RWPE2 (cell line): ENCODE results near the gene NEDD4L.

Experiments
- ATAC-seq: fragments of 200-7000 bp; cut with Tn5 transposase; 3 replicates; pipeline ENCODE4 v1.9.1; 2021; ENCODE audit warnings: low read depth
- DNase-seq: peaks from one replicate; pipeline ENCODE4 v3.0.0-alpha.2; 2020; ENCODE audit warnings: low spot score
- H3K27ac ChIP-seq: fragments of 450-650 bp; 2 replicates; pipeline ENCODE4 v1.5.1; 2017; ENCODE audit warnings: mild to moderate bottlenecking; ENCODE audit not compliant: poor library complexity, severe bottlenecking
- H3K27me3 ChIP-seq: fragments of 250-450 bp; sonication (Bioruptor Pico); 2 replicates; pipeline ENCODE4 v1.5.1; 2021; ENCODE audit warnings: mild to moderate bottlenecking, moderate library complexity; ENCODE audit not compliant: insufficient read depth, poor library complexity, severe bottlenecking
- H3K36me3 ChIP-seq: fragments of 250-450 bp; sonication (Bioruptor Pico); 2 replicates; pipeline ENCODE4 v1.5.1; 2020; ENCODE audit warnings: low read depth, mild to moderate bottlenecking, moderate library complexity
- H3K4me1 ChIP-seq: fragments of 250-450 bp; sonication (Bioruptor Pico); 2 replicates; pipeline ENCODE4 v1.5.1; 2021; ENCODE audit warnings: mild to moderate bottlenecking, moderate library complexity; ENCODE audit not compliant: insufficient read depth, poor library complexity, severe bottlenecking
- H3K4me3 ChIP-seq: fragments of 250-450 bp; sonication (Bioruptor Pico); 2 replicates; pipeline ENCODE4 v1.5.1; 2021; ENCODE audit warnings: mild to moderate bottlenecking, moderate library complexity; ENCODE audit not compliant: severe bottlenecking
- H3K9me3 ChIP-seq: fragments of 250-450 bp; sonication (Bioruptor Pico); 2 replicates; pipeline ENCODE4 v1.5.1; 2021; ENCODE audit warnings: mild to moderate bottlenecking, moderate library complexity; ENCODE audit not compliant: severe bottlenecking
- TF ChIP-seq, protein P1 (sequence below): fragments of 450-650 bp; IDR thresholded peaks from one replicate; pipeline ENCODE4 v1.5.1; 2017; ENCODE audit warnings: mild to moderate bottlenecking, moderate library complexity; ENCODE audit not compliant: poor library complexity, severe bottlenecking

The NEDD4L gene

DNA sequence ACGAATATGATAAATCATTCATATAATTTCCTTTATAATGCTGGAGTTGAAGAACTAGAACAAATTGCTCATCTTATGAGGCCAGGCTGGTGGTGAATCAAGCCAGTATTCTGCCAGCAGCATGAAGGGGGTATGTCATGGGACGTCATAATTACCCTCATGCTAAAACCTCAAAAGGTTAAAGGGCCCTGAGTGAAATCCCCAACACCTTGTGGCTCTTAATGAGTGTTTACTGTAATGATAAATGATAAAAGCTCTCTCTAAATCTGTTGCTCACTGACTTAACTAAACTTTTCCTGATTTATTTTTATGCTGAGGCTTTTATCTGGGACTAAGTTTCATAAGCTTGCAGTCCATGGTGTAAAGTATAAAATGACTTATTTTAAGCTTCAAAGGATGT is 18.3 kb upstream of the NEDD4L start:
- Histone ChIP-seq H3K27me3 (no peaks in the 10 kb centered on the region), H3K4me3 (no peak overlapping the region), H3K4me1 (no peaks in the 10 kb centered on the region), H3K9me3 (no peaks in the 10 kb centered on the region), H3K27ac (no peak overlapping the region), H3K36me3 (no peaks in the 10 kb centered on the region)
- no peak for ATAC-seq
- no peak for DNase-seq
- TF ChIP-seq, protein P1, sequence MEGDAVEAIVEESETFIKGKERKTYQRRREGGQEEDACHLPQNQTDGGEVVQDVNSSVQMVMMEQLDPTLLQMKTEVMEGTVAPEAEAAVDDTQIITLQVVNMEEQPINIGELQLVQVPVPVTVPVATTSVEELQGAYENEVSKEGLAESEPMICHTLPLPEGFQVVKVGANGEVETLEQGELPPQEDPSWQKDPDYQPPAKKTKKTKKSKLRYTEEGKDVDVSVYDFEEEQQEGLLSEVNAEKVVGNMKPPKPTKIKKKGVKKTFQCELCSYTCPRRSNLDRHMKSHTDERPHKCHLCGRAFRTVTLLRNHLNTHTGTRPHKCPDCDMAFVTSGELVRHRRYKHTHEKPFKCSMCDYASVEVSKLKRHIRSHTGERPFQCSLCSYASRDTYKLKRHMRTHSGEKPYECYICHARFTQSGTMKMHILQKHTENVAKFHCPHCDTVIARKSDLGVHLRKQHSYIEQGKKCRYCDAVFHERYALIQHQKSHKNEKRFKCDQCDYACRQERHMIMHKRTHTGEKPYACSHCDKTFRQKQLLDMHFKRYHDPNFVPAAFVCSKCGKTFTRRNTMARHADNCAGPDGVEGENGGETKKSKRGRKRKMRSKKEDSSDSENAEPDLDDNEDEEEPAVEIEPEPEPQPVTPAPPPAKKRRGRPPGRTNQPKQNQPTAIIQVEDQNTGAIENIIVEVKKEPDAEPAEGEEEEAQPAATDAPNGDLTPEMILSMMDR, result no peak

DNA sequence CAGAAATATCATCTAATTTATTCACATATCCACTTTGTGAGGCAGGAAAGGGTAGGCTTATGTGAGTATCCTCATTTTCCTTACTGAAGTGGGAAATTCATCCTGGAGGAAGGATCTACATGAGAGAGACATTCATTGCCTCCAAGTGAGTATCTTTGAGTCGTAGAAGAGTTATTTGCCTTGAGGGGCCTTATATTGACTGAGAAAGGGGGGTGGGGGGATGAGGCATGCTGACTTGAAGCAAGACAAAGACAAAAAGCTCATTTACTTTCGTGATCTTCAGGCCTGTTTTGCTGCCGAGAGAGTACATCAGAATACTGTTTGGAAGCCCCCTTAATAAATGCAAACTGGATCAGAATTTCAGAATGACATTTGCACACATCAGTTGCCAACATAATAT is 17.6 kb upstream of the NEDD4L start:
- Histone ChIP-seq H3K27ac (no peak overlapping the region), H3K4me1 (no peaks in the 10 kb centered on the region), H3K27me3 (no peaks in the 10 kb centered on the region), H3K4me3 (no peak overlapping the region), H3K9me3 (no peaks in the 10 kb centered on the region), H3K36me3 (no peaks in the 10 kb centered on the region)
- DNase-seq (no peak), ATAC-seq (no peak)
- TF ChIP-seq, protein P1, result no peak

DNA sequence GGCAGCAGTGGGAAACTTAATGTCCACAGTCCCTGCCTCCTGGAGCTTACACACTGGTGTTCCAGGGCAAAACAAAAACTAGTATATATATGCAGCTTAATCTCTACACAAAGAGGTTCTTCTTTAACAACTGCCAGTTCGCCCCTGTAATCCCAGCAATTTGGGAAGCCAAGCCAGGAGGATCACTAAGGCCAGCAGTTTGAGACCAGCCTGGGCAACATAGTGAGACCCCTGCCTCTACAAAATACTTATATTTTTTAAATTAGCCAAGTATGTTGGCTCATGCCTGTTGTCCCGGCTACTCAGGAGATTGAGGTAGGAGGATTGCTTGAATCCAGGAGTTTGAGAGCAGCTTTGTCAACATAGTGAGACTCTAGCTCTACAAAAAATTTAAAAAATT is 17.2 kb upstream of the NEDD4L start:
- Histone ChIP-seq H3K4me1 (no peaks in the 10 kb centered on the region), H3K27me3 (no peaks in the 10 kb centered on the region), H3K36me3 (no peaks in the 10 kb centered on the region), H3K4me3 (no peak overlapping the region), H3K9me3 (no peaks in the 10 kb centered on the region), H3K27ac (no peak overlapping the region)
- TF ChIP-seq, protein P1, result no peak
- no peak for DNase-seq
- no peak for ATAC-seq

DNA sequence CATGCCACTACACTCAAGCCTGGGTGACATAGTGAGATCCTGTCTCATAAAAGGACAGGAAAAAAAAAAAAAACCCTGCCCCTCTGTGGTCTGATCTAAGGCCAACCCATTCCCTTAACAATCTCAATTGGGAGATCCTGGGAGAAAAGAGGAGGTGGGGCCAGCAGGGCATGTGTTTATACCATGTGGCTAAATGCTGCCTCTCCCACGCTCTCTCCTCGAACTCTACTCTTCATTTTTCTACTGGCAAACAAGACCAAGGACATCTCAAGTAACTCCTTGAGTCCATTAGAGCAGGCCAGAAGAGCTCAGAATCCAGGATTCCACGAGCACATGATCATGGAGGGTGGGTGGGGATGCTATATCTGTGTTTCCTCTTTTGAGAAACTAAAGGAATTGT is 16.7 kb upstream of the NEDD4L start:
- Histone ChIP-seq H3K27me3 (no peaks in the 10 kb centered on the region), H3K9me3 (no peaks in the 10 kb centered on the region), H3K4me3 (no peak overlapping the region), H3K4me1 (no peaks in the 10 kb centered on the region), H3K27ac (no peak overlapping the region), H3K36me3 (no peaks in the 10 kb centered on the region)
- DNase-seq, result no peak
- TF ChIP-seq, protein P1, result no peak
- no peak for ATAC-seq

DNA sequence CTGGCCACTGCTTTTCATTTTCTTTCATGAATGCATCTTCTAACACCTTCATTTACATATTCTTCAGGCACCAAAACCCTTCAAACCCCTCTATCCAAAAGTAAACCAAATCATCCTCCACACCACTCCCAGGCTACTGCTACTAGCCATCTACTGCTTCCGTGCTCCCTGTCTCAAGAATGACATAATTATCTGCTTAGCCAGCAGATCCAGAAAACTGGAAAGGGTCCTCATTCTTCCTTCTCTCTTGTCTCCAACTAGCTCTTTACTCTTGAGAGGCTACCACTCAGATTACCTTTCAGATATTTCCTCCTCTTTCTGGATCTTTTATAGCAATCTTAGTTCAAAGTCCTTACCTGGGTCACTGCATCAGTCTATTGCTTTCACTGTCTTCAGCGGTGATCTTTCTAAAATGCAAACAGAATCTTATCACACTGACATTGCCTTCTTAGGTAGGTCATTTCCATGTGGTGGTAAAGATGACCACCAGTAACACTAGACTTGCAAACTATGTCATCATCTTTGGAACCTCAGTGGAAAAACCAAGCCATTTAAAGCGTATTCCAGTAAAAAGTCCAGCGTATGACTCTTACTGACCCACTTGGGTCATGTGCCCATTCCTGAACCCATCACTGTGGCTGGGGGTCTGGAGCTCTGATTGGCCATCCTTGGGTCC is 15.8 kb upstream of the NEDD4L start:
- H3K27me3 ChIP-seq, result no peaks in the 10 kb centered on the region
- DNase-seq, result no peak
- TF ChIP-seq, protein P1, result no peak
- H3K4me1 ChIP-seq, result no peaks in the 10 kb centered on the region
- ATAC-seq, result no peak
- H3K9me3 ChIP-seq, result no peaks in the 10 kb centered on the region
- no peak overlapping the region for H3K4me3 ChIP-seq
- no peaks in the 10 kb centered on the region for H3K36me3 ChIP-seq
- H3K27ac ChIP-seq, result no peak overlapping the region
